OCI-LY7 (cell line): Measurements from ENCODE around the gene CALHM6.

Experiments
- CTCF ChIP-seq: fragments of 200-600 bp; sonication (generic); conservative IDR thresholded peaks from 2 replicates; pipeline ENCODE4 v1.5.1; 2014; ENCODE audit warnings: mild to moderate bottlenecking, antibody characterized with exemption, low read length, moderate library complexity, mixed read lengths
- EZH2phosphoT487 ChIP-seq: fragments of 200-600 bp; sonication (generic); IDR thresholded peaks from 2 replicates; pipeline ENCODE4 v1.6.1; 2018; ENCODE audit warnings: low read depth, borderline replicate concordance, mild to moderate bottlenecking, mixed run types, antibody characterized with exemption, low read length, moderate library complexity, mixed read lengths

GRCh38 chr6:116420341-116420740, 40.8 kb upstream of the CALHM6 start:
- no peak for TF ChIP-seq CTCF
- TF ChIP-seq EZH2phosphoT487: no peak
